Cerebellar nuclear complex (tissue), 1 donor: ENCODE measurements around the gene GRIN2A.
A peak's percentile ranks its signal among the peaks of the same experiment; 100 is the strongest.

Experiments
- DNase-seq, 2 experiments: peaks; one replicate each; lab custom pipeline; 2025; lab: John Stamatoyannopoulos, UW

The GRIN2A gene

GRCh38 chr16:10086620-10087019 lies 95.6 kb downstream of the GRIN2A start:
- peak; percentile 95 to 98 for DNase-seq

- DNase-seq: no peak
Observed at GRCh38 chr16:10085078-10085798, 97.0 kb downstream of the GRIN2A start.

GRCh38 chr16:10083301-10083700 lies 98.9 kb downstream of the GRIN2A start:
- no peak for DNase-seq

- no peak for DNase-seq
Observed at GRCh38 chr16:10081201-10081940, 100.9 kb downstream of the GRIN2A start.

- DNase-seq: peak; percentile 82 to 96
Observed at GRCh38 chr16:10080051-10080772, 102.0 kb downstream of the GRIN2A start.

GRCh38 chr16:10078541-10078949 lies 103.7 kb downstream of the GRIN2A start:
- no peak for DNase-seq

- DNase-seq: no peak
Observed at GRCh38 chr16:10077861-10078260, 104.4 kb downstream of the GRIN2A start.

- DNase-seq: no peak
Observed at GRCh38 chr16:10076037-10076436, 106.2 kb downstream of the GRIN2A start.

GRCh38 chr16:10070591-10070990 lies 111.6 kb downstream of the GRIN2A start:
- DNase-seq: no peak

GRCh38 chr16:10069374-10069773 lies 112.9 kb downstream of the GRIN2A start:
- no peak for DNase-seq

GRCh38 chr16:10067835-10068234 lies 114.4 kb downstream of the GRIN2A start:
- DNase-seq: no peak

GRCh38 chr16:10067406-10067805 lies 114.8 kb downstream of the GRIN2A start:
- no peak for DNase-seq

GRCh38 chr16:10065019-10065418 lies 117.2 kb downstream of the GRIN2A start:
- DNase-seq: no peak

- no peak for DNase-seq
Observed at GRCh38 chr16:10048850-10049249, 133.4 kb downstream of the GRIN2A start.

- DNase-seq: no peak
Observed at GRCh38 chr16:10045947-10046346, 136.3 kb downstream of the GRIN2A start.

GRCh38 chr16:10045291-10045775 lies 136.9 kb downstream of the GRIN2A start:
- peak in 1 of 2 experiments; percentile 30 for DNase-seq

GRCh38 chr16:10040136-10041080 lies 141.8 kb downstream of the GRIN2A start:
- DNase-seq: no peak

GRCh38 chr16:10039220-10040096 lies 142.8 kb downstream of the GRIN2A start:
- DNase-seq: peak in 1 of 2 experiments; percentile 75

- DNase-seq: no peak
Observed at GRCh38 chr16:10037751-10038150, 144.5 kb downstream of the GRIN2A start.

GRCh38 chr16:10036956-10037355 lies 145.3 kb downstream of the GRIN2A start:
- no peak for DNase-seq
